Measurements from ENCODE around the gene TC2N.

Gene TC2N

DNA sequence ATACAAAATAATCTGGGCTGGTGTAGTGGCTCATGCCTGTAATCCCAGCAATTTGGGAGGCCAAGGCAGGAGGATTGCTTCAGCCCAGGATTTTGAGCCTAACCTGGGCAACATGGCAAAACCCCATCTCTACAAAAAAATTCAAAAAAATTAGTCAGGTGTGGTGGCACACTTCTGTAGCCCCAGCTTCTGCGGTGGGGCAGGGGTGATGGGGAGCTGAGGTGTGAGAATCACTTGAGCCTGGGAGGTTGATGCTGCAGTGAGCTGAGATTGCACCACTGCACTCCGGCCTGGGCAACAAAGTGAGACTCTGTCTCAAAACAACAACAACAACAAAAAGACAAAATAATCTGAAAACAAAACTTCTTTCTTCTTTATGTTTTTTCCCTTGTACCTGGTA lies 66.0 kb downstream of the TC2N start:
- TF ChIP-seq EZH2 (IDR thresholded peaks at IDR 0.05; ENCODE audit: borderline replicate concordance, low read depth, low read length, severe bottlenecking) (no peak), CTCF (IDR thresholded peaks at IDR 0.05; ENCODE audit: borderline replicate concordance, extremely low read depth, low read length, poor library complexity, severe bottlenecking) (no peak)
- H3K79me2 ChIP-seq (ENCODE audit: insufficient read depth, low read length), result no peaks in the 10 kb centered on the region

DNA sequence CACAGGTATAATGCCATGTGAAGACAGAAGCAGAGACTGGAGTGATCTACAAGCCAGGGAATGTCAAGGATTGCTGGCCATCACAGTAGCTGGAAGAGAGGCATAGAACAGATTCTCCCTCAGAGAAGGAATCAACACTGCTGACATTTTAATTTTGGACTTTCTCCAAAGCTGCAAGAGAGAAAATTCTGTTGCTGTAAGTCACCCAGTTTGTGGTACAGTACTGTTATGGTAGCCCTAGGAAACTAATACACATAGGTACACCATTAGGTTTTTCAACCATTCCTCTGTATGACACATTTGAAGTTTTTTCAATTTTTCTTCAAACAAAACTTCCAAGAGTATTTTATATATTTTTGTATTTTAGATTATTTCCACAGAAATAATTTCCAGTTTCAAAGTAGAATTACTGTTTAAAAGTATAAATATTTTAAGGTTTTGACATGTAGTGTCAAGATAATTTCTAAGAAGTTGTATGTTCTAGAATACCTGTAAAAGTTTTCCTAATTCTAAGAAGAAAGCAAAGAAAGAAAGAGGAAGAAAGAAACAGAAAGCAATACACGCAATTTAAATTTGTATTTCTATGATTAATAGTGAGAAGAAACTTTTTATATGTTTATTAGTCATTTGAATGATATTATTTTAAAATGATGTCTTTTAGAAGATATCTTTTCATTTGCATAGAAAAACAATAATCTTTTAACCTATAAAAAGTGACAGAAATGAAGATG lies 70.6 kb downstream of the TC2N start:
- DNase-seq (no peak), ATAC-seq (ENCODE audit: insufficient read depth, low read depth) (no peak)
- H3K27me3 ChIP-seq (ENCODE audit: insufficient read depth, low read length, poor library complexity), result no peaks in the 10 kb centered on the region
- H3K79me2 ChIP-seq (ENCODE audit: insufficient read depth, low read length), result no peaks in the 10 kb centered on the region
- H3K27ac ChIP-seq (ENCODE audit: low read length), result no peak overlapping the region
- H4K20me1 ChIP-seq (ENCODE audit: insufficient read depth, low read length), result no peaks in the 10 kb centered on the region
- peak overlapping the region; percentile 25; the same call in 1 of the 2 replicates for H2AFZ ChIP-seq (ENCODE audit: low read depth, low read length)
- H3K36me3 ChIP-seq (ENCODE audit: insufficient read depth, low read length), result no peaks in the 10 kb centered on the region
- H3K4me2 ChIP-seq (ENCODE audit: insufficient read depth, low read length), result no peak overlapping the region
- H3K4me1 ChIP-seq (ENCODE audit: insufficient read depth, low read length), result no peaks in the 10 kb centered on the region
- TF ChIP-seq EZH2 (IDR thresholded peaks at IDR 0.05; ENCODE audit: borderline replicate concordance, low read depth, low read length, severe bottlenecking), result no peak
- TF ChIP-seq CTCF (IDR thresholded peaks at IDR 0.05; ENCODE audit: borderline replicate concordance, extremely low read depth, low read length, poor library complexity, severe bottlenecking), result no peak
- H3K9me3 ChIP-seq (ENCODE audit: insufficient read depth, low read length, severe bottlenecking), result no peaks in the 10 kb centered on the region
- no peak overlapping the region for H3K4me3 ChIP-seq (ENCODE audit: low read depth in 1 of 2, low read length in 2 of 2)
- H3K9ac ChIP-seq (ENCODE audit: low read depth, low read length), result no peak overlapping the region

More for the DNA sequence above, 66.0 kb downstream of the TC2N start:
- Histone ChIP-seq H3K9me3 (ENCODE audit: insufficient read depth, low read length, severe bottlenecking) (peaks cover 10% of the 10 kb centered on the region), H3K4me3 (ENCODE audit: low read depth in 1 of 2, low read length in 2 of 2) (no peak overlapping the region), H4K20me1 (ENCODE audit: insufficient read depth, low read length) (no peaks in the 10 kb centered on the region), H3K27ac (ENCODE audit: low read length) (no peak overlapping the region), H3K36me3 (ENCODE audit: insufficient read depth, low read length) (no peaks in the 10 kb centered on the region), H3K4me1 (ENCODE audit: insufficient read depth, low read length) (no peaks in the 10 kb centered on the region), H3K4me2 (ENCODE audit: insufficient read depth, low read length) (no peak overlapping the region), H3K9ac (ENCODE audit: low read depth, low read length) (no peak overlapping the region), H2AFZ (ENCODE audit: low read depth, low read length) (no peak overlapping the region), H3K27me3 (ENCODE audit: insufficient read depth, low read length, poor library complexity) (no peaks in the 10 kb centered on the region)
- ATAC-seq (ENCODE audit: insufficient read depth, low read depth) (no peak), DNase-seq (no peak)

- Histone ChIP-seq H3K4me1 (ENCODE audit: insufficient read depth, low read length) (no peaks in the 10 kb centered on the region), H2AFZ (ENCODE audit: low read depth, low read length) (no peak overlapping the region), H3K27me3 (ENCODE audit: insufficient read depth, low read length, poor library complexity) (no peaks in the 10 kb centered on the region), H4K20me1 (ENCODE audit: insufficient read depth, low read length) (no peaks in the 10 kb centered on the region), H3K9ac (ENCODE audit: low read depth, low read length) (no peak overlapping the region), H3K36me3 (ENCODE audit: insufficient read depth, low read length) (no peaks in the 10 kb centered on the region), H3K79me2 (ENCODE audit: insufficient read depth, low read length) (no peaks in the 10 kb centered on the region), H3K27ac (ENCODE audit: low read length) (no peak overlapping the region), H3K4me3 (ENCODE audit: low read depth in 1 of 2, low read length in 2 of 2) (no peak overlapping the region), H3K4me2 (ENCODE audit: insufficient read depth, low read length) (no peak overlapping the region), H3K9me3 (ENCODE audit: insufficient read depth, low read length, severe bottlenecking) (no peaks in the 10 kb centered on the region)
- ATAC-seq (ENCODE audit: insufficient read depth, low read depth) (no peak), DNase-seq (no peak)
- TF ChIP-seq EZH2 (IDR thresholded peaks at IDR 0.05; ENCODE audit: borderline replicate concordance, low read depth, low read length, severe bottlenecking) (no peak), CTCF (IDR thresholded peaks at IDR 0.05; ENCODE audit: borderline replicate concordance, extremely low read depth, low read length, poor library complexity, severe bottlenecking) (no peak)
Measured at GRCh38 chr14:91793704-91794103, 73.6 kb downstream of the TC2N start.

All from DND-41 (cell line).